ENCODE data around the gene LCOR.

The LCOR gene

DNA sequence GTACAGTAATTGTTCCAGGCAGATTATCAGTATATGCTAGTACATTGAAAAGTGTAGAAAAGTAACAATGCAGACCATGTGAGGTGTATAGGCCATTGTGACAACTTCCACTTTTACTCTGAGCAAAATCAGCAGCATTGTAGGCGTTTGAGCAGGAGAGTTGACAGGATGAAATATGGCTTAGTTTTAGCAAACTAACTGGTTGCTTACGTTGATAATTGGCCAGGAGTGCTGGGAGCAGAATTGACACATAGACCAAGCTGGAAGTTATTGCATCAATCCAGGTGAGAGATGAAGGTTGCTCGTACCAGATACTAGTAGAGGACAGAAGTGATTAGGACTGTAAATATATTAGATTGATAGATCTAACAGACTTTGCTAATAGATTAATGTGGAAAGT is 46.0 kb downstream of the LCOR start:
- DNase-seq = no peak
- intact Hi-C loops (cut with DNase I) = no loop called here

DNA sequence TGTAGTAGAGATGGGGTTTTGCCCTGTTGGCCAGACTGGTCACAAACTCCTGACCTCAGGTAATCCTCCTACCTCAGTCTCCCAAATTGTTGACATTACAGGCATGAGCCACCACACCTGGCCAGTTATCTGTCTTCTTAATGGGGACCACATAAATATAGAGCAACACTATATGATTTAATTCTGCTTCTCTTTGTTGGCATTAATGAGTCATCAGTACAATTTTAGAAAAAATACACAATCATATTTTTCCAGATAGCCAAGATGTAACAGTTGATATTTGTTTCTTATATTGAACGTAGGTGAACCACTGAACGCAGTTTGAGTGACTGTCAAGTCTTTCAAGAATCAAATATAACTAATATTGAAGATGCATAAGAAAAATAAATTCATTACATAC is 48.5 kb downstream of the LCOR start:
- DNase-seq = no peak
- intact Hi-C loops (cut with DNase I) = no loop called here

DNA sequence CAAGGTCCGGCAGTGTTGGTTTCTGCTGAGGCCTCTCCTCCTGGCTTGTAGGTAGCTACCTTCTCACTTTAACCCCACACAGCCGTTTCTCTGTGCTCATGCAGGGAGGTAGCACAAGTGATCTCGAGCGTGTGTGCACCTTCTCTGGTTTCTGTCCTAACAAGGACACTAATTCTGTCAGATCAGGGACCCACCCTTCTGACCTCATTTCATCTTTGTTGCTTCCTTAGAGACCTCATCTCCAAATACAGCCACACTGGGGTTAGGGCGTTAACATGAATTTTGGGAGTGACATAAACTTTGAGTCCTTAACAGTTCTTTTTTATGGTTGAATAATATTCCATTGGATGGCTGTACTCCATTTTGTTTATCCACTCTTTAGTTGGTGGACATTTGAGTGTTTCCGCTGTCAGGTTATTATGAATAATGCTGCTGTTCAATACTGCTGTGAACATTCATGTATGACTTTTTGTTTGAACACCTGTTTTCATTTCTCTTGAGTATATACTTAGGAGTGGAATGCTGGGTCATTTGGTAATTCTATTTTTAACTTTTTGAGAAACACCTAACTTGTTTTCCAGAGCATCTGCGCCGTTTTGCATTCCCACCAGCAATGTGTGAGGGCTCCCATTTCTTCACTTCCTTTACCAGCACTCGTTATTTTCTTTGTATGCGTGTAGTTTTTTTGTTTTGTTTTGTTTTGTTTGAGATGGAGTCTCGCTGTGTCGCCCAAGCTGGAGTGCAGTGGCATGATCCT is 57.5 kb downstream of the LCOR start:
- intact Hi-C loops (cut with DNase I) = no loop called here

DNA sequence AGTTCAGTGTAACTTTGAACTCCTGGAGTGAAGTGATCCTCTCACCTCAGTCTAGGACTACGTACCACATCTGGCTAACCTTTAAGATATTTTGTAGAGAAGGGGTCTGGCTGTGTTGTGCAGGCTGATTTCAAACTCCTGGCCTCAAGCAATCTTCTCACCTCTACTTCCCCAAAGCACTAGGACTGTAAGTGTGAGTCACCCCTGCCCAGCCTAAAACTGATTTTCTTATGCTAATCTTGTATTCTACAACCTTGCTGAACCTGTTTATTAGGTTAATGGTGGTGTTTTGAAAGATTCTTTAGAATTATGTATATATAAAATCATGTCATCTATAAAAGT is 58.0 kb downstream of the LCOR start:
- intact Hi-C loops (cut with DNase I) = no loop called here
- DNase-seq = no peak

More for the DNA sequence above, 57.5 kb downstream of the LCOR start:
- DNase-seq = no peak

DNA sequence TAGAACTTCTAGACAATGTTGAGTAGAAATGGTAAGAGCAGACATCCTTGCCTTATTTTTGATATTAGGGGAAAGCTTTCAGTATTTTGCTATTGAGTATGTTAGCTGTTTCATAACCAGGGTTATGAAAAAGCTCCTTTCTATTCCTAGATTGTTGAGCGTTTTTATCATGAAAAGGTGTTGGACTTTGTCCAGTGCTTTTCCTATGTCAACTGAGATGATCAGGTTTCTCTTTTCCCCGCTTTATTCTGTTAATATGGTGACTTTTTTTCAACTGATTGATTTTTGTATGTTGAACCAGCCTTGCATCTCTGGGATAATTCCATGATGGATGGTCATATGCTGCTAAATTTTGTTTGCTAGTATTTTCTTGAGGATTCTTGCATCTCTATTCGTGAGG is 58.5 kb downstream of the LCOR start:
- intact Hi-C loops (cut with DNase I) = no loop called here
- no peak for DNase-seq

DNA sequence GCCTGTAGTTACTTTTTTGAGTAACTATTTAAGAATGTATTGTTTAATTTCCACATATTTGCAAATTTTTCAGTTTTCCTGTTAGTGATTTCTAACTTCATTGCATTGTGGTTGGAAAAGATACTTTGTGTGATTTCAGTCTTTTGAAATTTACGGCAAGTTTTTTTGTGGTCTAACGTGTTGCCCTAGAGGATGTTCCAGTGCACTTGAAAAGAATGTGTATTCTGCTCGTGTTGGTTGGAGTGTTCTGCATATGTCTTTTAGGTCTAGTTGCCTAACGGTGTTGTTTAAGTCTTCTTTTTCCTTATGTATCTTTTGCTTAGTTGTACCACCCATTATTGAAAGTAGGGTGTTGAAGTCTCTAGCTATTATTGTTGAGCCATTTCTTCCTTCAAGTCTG is 59.7 kb downstream of the LCOR start:
- no peak for DNase-seq
- intact Hi-C loops (cut with DNase I) = no loop called here

DNA sequence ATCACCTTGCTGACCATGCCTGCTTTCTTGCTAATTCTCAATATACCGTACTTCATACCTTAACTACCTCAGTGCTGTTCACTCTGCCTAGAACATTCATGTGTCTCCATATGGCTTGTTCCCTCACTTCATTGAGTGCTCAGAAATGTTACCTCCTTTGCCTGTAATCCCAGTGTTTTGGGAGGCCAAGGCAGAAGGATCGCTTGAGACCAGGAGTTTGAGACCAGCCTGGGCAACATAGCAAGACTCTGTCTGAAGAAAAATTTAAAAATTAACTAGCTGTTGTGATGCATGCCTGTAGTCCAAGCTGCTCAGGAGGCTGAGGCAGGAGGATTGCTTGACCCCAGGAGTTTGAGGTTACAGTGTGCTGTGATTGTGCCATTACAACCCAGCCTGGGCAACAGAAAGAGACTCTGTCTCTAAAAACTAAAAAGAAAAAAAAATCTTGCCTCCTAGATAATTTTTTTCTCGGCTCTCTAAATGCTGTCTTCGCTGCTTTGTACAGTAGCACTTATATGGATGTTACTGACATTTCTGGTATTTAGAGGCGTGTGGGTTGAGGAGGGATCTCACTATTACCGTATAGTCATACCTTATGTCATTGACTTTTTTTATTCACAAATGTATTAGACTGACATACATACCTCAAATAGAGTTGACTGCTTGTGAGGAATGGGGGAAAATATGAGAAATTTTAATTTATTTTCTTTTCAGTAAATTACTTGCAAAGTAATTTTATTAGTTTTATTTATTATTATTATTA is 63.7 kb downstream of the LCOR start:
- intact Hi-C loops (cut with DNase I) = no loop called here
- DNase-seq = no peak

DNA sequence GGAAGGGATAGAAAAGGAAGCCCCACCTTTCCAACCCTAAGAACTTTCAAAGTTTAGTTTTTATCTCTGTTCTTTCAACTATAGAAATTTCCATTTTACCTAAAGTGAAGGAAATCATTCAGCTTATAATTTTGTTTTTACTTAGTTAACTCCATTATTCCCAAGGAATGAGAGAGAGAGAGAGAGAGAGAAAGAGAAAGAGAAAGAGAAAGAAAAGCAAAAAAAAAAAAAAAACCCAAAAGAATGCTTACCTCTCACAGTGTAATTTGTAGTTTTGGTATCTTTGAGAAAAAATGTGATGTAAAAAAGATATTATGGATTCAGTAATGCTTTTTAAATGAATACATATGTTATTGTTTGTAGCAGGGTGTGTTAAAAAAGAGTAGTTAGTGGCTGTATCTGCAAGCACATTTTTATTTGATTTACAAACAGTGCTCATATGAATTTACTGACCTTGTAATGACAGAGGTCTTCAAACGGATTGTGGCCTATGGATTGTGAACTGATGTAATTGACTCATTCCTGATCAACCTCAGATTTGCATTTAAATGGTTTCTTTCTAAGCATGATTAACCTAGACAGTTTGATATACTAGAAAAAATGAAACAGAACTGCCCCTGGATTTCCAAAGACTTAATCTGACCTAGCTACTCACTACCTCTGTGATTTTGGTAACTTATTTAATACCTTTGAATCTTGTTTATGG is 64.9 kb downstream of the LCOR start:
- intact Hi-C loops (cut with DNase I) = no loop called here
- DNase-seq = no peak

DNA sequence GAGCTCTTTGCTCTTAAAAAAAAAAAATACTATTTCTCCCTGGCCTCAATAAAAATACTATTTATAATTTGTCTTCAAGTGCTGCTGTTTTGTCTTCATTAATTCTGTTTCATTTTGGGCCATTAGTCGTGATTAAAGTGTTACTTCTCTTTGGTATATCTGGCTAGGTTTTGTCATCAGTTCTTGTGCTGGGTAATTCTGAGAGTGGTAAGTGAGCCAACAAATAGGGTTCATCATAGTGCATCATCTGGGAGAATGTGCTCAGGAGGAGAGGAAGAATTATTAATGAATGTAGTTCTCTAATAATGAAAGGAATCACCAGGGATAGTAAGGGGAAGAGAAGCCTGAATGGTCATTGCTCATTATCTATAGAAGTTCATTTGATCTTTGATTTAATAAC is 70.0 kb downstream of the LCOR start:
- DNase-seq = no peak
- intact Hi-C loops (cut with DNase I) = no loop called here

DNA sequence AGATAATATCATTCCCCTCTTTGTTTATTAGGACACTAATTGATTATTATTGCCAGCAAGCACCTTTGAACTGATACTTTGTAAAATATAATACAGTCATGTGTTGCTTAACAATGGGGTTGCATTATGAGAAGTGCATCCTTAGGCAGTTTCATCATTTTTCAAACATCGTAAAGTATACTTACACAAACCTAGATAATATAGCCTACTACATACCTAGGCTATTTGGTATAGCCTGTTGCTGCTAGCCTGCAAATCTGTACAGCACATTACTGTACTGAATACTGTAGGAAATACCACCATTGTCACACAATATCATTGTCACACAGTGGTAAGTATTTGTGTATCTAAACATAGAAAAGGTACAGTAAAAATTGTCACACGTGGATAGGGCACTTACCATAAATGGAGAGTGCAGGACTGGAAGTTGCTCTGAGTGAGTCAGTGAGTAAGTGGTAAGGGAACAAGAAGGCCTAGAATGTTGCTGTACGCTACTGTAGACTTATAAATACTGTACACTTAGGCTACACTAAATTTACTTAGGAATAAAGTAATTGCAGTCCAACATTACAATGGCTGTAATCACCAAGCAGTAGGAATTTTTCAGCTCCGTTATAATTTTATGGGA is 70.7 kb downstream of the LCOR start:
- intact Hi-C loops (cut with DNase I) = no loop called here
- no peak for DNase-seq

DNA sequence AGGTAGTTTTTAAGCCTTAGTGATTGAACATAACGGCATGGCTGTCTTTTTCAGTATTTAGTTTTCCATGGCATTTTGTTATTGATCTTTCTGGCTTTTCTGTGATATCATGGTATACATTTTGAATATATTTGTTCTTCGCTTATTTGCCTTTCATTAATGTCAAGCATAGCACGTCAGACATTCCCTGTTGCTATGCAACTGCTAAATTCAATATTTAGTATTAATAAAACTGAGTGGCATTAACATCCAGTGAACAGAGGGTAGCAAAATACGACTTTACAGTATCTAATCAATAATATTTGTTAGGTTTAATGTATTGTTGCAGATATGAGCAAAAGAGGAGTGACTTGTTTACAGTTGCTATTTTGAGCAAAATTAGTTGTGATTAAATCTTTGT is 72.5 kb downstream of the LCOR start:
- intact Hi-C loops (cut with DNase I) = no loop called here
- no peak for DNase-seq

DNA sequence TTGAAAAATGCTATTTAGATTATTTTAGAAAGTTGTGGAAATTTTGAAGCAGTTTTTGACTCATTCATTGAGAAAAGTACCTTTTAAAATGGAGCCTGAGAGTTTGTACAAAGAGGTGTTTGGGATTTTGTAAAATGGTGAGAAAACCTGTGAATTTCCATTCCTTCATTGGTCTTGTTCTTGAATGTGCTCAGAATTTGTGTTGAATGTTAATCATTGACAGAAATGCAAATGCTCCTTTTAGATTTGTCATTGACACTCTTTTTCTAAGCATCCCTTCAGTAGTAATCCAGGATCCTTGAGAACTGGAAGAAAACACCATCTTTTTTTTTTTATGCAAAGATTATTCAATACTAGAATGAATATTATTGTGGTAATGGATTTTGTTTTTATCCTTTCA is 74.8 kb downstream of the LCOR start:
- DNase-seq = no peak
- intact Hi-C loops (cut with DNase I) = no loop called here

DNA sequence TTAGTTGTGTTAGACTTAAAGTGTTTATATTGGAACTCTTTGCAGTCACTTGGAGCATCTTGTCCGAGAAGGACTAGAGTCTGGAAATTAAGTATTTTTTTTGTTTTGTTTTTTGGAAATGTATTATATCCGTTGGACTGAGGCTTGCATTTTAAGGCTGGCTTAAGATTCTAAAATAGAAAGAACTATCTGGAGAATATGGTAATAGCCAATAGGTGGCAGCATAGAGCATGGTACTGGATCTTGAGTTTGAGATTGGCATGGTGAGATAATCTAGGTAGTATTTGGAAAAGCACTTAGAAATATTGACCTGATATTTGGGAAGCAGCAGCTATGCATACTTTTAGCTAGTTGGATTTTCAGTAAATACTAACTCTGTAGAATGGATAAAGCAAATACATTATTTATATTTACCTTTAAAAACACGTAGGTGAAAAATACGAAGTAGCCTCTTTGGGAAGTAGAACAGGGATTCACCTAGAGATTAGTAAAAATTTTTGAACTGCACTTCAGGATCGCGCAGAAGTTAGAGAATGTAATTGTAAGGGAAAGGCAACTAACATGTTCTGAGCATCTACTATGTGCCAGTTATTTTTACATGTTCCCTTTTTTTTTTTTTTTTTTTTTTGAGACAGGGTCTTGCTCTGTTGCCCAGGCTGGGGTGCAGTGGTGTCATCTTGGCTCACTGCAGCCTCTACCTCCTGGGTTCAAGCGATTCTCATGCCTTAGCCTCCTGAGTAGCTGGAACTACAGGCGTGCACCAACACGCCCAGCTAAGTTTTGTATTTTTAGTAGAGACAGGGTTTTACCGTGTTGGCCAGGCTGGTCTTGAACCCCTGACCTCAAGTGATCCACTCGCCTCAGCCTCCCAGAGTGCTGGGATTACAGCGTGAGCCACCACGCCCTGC is 78.6 kb downstream of the LCOR start:
- intact Hi-C loops (cut with DNase I) = no loop called here
- no peak for DNase-seq

DNA sequence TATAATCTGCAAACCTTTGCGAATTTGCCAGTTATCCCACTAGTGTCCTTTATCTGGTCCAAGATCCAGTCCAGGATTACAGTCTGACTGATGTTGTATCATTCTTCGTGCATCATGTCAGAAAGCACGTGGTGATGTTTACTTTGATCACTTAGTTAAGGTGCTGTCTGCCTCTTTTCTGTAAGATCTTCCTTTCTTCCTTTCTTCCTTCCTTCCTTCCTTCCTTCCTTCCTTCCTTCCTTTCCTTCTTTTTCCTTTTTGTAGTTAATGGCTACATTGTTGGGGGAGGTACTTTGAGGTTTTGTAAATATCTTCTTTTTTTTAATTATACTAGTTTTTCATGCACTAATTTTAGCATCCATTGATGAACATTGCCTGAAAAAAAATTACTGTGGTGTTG is 80.3 kb downstream of the LCOR start:
- intact Hi-C loops (cut with DNase I) = no loop called here
- DNase-seq = no peak

DNA sequence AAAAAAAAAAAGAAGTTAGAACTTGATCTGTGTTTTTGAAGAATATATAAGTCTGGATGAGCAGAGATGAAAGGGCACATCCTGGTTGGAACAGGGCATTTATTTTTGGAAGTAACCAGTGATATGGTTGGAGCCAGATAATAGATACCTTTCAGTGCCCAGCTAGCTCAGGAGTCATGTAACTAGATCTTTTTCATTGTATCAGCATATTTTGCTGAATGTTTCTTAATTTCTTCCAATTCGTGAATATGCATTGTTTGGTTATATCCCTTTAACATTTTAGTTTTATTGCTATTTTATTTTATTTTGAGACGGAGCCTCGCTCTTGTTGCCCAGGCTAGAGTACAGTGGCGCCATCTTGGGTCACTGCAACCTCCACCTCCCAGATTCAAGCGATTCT is 81.8 kb downstream of the LCOR start:
- no peak for DNase-seq
- intact Hi-C loops (cut with DNase I) = no loop called here

DNA sequence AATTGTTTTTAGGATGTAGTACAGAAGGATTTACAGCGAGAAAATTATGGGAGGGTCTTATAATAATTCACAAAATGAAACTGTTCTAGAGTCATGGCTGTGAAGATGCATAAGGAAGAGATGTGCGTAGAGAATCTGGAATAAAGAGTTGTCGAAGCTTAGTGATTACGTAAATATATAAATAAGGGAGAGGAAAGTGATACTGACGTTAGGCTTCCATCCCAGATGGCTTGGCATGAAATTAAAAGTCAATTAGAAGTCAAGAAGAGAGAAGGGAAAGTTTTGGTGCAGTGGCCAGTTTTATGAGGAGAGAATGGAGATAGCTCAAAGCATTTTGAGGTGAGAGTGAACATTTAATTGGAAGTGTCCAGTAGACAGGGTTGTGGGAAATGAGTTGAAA is 85.5 kb downstream of the LCOR start:
- intact Hi-C loops (cut with DNase I) = no loop called here

DNA sequence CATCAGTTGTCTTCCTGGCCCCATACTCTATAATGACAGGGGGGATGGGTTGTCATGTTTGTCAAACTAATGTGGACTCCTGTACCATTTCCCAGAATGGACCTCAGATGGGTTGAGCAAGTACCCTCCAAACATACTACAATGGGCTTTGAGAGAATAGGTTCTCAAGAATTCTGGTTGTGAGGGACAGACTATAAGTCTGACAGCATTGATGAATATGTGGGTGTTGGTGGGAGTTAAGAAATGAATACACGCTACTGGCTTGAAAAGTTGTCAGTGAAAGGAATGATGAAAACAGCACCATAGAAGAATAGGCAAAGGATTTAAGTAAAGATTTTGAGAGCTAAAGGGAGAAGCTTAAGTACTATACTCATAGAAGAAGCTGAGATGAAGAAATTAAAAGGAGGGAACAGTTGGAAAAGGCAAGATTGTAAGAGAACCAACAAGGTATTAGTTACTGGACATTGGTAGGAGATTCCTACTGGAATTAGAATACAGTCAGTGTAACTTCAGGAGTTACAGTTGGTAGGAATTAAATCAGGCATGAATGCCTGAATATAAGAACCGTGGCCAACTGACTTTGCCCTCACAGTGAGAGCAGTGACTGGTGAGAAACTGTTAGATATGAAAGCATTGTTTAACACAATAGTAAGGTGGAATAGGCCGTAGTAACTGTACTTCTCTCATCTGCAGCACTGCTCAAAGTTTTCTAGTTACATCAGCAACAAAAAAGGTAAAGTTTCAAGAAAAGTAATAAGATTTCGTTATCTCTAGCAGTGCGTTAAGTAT is 86.3 kb downstream of the LCOR start:
- intact Hi-C loops (cut with DNase I) = no loop called here

More for the DNA sequence above, 85.5 kb downstream of the LCOR start:
- no peak for DNase-seq

DNA sequence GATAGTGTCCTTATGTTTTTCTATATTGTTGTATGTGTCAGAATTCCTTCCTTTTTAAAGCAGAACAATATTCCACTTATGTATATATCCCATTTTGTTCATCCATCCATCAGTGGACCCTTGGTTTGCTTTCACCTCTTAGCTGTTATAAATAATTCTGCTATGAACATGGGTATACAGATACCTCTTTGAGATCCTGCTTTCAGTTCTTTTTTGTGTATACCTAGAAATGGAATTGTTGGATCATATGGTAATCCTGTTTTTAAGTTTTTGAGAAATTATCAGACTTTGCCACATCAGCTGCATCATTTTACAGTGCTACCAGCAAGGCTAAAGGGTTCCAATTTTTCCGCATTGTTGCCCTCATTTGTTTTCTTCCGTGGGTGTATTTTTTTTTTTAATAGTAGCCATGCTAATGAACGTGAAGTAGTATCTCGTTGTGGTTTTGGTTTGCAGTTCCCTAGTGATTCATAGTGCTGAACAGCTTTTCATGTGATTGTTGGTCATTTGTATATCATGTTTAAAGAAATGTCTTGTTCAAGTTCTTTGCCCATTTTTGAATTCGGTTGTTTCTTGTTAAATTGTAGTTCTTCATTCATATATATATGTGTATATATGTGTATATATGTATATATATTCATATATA is 87.8 kb downstream of the LCOR start:
- intact Hi-C loops (cut with DNase I) = no loop called here
- DNase-seq = no peak

More for the DNA sequence above, 86.3 kb downstream of the LCOR start:
- DNase-seq = no peak

DNA sequence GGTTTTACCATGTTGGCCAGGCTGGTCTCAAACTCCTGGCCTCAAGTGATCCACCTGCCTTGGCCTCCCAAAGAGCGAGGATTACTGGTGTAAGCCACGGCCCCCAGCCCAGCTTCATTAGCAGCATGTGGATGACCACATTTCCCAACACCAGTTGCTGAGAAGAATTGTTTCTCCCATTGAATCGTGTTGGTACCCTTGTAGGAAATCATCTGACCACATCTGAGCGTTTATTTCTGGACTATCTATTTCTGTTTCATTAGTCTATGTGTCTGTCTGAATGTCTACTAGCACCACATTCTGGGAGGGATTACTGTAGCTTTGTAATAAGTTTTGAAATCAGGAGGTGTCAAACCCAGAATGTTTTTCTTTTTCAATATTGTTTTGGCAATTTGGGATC is 89.6 kb downstream of the LCOR start:
- intact Hi-C loops (cut with DNase I) = no loop called here
- DNase-seq = no peak
